Right lobe of liver (tissue), 4 donors: Measurements from ENCODE around the gene RAF1.

Experiments
- CTCF ChIP-seq, 4 donors: fragments of 200-600 bp in 3 of 4; fragments of 450-650 bp in 1 of 4; IDR thresholded peaks; one replicate each; pipeline versions ENCODE4 v1.5.1 to v1.8.0; 2016 to 2022; ENCODE audit warnings: antibody characterized with exemption in 4 of 4, mild to moderate bottlenecking in 2 of 4
- POLR2A ChIP-seq: fragments of 450-650 bp; IDR thresholded peaks from one replicate; pipeline ENCODE4 v1.6.1; 2017; ENCODE audit warnings: antibody characterized with exemption, mild to moderate bottlenecking
- donor health status: DM: no; HTN: no; CAD: no.
- donor health status: DM: no; HTN: no; CAD: no.
- donor health status: DM: no; HTN: yes; CAD: no.

- TF ChIP-seq POLR2A (no peak), CTCF (IDR thresholded peaks at IDR 0.05) (no peak)
Measured at GRCh38 chr3:12560505-12561190, 103.3 kb downstream of the RAF1 start.
